Skin epidermis (tissue), 12 donors: ENCODE data around the gene SFTPD.

ENCODE experiments used
- H3K27ac ChIP-seq, 21 experiments: fragments of 200-600 bp; sonication (generic) in 11 of 21; one replicate each; pipeline ENCODE4 v1.5.0; 2020; ENCODE audit warnings: mild to moderate bottlenecking in 3 of 21, inconsistent platforms in 2 of 21, moderate library complexity in 2 of 21
- H3K4me3 ChIP-seq, 7 experiments: fragments of 200-600 bp; sonication (generic) in 2 of 7; one replicate each; pipeline ENCODE4 v1.5.0; 2020; ENCODE audit warnings: inconsistent platforms in 2 of 7, mild to moderate bottlenecking in 2 of 7, moderate library complexity in 1 of 7

SFTPD gene

DNA sequence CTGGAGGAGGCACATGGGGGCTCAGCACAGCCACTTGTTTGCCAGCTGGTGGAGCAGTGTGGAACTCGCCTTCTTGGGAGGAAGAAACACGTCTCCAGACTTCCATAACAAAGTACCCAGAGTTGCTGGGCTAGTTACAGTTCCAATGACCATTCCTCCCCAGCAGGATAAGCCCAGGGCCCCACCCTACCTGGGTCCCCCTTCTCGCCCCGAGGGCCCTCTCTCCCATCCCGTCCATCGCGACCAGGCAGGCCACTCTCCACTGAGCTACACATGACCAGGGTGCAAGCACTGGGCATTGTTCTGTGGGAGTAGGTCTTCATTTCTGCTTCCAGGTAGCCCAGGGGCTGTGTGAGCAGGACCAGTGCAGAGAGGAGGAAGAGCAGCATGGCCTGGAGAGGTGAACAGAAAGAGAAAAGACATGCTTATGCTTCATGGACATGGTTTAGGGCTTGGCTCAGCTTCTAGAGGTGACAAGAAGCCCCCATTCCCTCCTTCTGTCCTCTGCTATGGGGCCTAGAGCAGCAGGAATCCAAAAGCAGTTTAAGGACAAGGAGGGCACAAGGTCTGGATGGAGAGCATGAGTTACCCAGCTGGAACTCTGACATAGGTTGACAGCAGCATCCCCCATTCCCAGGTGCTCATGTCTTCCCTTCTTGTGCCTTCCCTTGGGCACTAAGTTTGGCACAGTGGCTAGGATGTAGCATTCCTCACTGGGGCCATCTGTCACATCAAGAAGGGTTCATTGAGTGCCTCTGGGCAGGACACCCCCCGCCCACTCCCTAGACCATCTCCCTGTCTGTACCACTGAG, 2.4 kb downstream of the SFTPD start:
- H3K27ac ChIP-seq = no peak overlapping the region
- no peak overlapping the region for H3K4me3 ChIP-seq

GRCh38 chr10:79944428-79945395, 4.2 kb downstream of the SFTPD start:
- Histone ChIP-seq H3K27ac (no peak overlapping the region), H3K4me3 (no peak overlapping the region)

DNA sequence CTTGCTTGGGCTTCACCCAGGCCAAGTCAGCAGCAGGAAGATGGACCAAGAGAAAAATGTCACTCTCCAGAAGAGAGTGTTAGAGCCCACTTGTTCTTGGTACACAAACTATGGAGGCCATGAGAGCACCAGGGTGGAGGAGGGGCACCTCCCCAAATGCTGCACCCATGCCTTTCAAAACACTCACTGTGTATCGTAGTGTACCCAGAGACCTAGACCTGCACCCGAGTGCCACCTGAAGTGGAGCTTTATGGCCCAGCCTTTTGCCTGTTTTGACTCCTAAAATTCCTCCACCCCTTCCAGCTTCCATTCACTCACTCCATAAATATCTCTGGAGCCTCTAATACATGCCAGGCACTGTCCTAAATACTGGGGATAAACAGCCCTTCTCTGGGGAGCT, 5.0 kb downstream of the SFTPD start:
- no peak overlapping the region for H3K4me3 ChIP-seq
- no peak overlapping the region for H3K27ac ChIP-seq

DNA sequence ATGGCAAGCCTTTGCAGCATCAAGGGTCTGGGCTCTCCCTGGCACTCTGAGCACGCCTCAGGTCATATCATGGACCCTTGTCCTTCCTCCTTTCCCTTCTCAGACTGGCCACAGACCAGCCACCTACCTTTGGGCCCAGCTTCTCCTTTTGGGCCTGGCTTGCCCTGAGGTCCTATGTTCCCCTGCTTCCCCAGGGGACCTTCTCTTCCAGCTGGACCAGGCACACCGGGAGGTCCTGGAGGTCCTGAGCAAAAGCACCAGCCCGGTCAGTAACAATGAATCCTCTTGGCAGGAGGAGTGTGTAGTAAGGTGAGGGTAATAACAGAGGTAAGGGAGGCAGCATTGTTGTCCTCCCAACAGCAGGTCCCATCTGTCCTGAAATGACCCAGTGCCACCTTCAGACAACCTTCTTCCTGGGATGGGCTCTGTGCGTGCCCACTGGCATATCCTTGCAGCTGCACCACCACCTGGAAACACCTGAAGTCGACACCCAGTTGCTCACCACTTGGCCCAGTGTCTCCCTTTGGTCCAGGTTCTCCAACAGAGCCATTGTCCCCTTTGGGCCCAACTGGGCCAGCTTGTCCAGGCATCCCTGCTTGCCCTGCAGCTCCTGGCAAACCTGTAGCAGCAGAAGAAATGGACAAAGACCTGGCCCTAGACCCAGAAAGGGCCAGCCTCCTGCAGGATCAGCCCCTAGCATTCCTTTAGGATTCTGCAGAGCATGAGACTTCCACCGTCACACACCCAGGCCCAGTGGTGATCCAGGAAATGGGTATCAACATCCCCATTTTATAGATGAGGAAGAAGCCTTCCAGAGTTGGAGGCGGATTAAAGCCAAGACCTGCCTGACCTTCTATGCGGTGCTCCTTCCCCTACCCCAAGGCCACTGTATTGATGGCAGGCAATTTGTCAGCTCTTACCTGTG, 6.4 kb downstream of the SFTPD start:
- H3K4me3 ChIP-seq = no peak overlapping the region
- H3K27ac ChIP-seq = no peak overlapping the region

DNA sequence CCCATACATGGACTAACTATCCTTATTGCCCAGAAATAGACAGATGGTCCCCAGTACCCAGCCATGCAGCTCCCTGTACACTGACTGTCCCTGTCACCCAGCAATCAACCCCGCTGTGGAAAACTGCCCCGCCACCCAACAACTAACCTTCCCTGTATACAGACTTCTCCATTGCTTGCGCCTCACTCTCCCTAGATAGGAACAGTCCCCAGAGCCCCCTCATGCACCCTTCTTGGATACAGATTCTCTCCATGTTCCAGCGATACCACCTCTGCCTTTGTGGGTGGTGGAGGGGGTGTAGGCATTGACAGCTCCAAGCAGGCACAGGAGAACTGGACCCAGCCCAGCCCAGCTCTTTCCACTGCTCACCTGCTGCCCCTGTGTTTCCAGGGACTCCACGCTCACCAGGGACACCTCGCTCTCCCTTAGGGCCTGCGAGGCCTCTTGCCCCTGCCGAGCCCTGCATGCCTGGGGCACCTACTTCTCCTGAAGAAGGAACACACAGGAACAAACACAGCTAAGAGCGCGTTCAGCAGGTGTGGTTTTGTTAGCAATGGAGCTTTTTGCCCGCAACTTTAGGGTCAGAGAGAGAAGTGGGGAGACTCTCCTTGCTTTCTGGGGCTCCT, 7.2 kb downstream of the SFTPD start:
- H3K27ac ChIP-seq = no peak overlapping the region
- no peak overlapping the region for H3K4me3 ChIP-seq

DNA sequence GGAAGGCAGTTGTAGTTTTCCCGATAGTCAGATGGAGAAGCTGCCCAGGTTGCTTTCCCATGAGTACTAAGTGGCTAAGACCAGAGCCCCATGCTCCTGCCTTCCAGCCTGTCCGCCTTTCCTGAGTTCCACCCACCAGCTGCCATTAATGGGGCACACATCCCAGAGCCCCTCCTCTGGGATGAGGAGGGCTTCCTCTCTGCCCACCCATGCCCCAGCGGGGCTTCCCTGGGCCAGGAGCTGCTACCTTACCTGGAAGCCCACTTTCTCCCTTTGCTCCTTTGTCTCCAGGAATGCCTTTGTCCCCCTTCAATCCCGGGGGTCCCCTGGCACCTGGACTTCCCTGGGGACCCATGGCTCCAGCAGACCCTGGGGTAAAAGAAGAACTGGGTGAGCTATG, 7.8 kb downstream of the SFTPD start:
- Histone ChIP-seq H3K27ac (no peak overlapping the region), H3K4me3 (no peak overlapping the region)

GRCh38 chr10:79940431-79940830, 8.5 kb downstream of the SFTPD start:
- H3K27ac ChIP-seq = no peak overlapping the region
- H3K4me3 ChIP-seq = no peak overlapping the region

GRCh38 chr10:79939969-79940368, 8.9 kb downstream of the SFTPD start:
- Histone ChIP-seq H3K4me3 (no peak overlapping the region), H3K27ac (no peak overlapping the region)

DNA sequence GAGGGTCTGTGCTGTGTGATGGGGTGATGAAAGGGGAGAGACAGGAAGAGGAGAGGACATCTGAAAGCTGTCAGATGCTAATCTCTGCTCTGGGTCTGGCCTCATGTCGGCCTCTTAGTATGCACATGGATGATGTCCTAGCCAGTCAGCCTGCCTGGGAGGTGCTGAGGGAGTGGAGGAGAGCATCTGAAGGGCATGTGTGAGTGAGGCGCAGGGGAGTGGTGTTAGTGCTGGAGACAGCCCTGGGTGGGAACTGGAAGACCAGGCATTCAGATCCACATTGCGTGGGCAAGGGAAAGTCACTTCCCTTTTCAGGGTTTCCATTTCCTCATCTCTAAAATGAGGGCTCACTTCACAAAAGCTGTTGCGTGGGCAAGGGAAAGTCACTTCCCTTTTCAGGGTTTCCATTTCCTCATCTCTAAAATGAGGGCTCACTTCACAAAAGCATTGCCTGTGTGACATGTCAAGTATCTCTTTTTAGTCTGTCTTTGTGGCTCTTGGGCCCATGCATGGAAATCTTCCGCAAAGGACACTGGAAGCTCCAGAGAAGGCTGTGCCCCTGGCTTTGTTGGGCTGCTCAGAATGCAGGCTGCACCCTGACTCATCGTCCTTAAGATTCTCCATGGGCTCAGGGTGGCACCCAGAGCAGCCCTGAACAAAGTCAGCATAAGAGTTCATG, 10.0 kb downstream of the SFTPD start:
- Histone ChIP-seq H3K27ac (no peak overlapping the region), H3K4me3 (no peak overlapping the region)

DNA sequence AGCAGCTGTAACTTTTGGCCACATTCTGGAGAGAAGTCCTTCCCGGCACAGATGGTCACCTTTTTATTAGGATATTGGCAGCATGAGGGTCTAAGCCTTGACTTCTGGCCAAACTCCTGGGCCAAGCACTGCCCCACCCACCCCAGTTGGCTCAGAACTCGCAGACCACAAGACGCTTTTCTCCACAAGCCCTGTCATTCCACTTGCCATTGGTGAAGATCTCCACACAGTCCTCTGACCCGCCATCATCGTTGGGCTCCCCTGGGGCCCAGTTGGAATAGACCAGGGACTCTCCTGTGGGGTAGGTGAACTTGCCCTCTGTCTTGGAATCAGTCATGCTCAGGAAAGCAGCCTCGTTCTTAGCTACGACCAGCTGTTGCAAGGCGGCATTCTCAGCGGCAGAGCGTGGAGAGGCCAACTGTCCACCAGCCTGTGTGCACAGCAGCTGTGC, 11.2 kb downstream of the SFTPD start:
- no peak overlapping the region for H3K4me3 ChIP-seq
- H3K27ac ChIP-seq = no peak overlapping the region

DNA sequence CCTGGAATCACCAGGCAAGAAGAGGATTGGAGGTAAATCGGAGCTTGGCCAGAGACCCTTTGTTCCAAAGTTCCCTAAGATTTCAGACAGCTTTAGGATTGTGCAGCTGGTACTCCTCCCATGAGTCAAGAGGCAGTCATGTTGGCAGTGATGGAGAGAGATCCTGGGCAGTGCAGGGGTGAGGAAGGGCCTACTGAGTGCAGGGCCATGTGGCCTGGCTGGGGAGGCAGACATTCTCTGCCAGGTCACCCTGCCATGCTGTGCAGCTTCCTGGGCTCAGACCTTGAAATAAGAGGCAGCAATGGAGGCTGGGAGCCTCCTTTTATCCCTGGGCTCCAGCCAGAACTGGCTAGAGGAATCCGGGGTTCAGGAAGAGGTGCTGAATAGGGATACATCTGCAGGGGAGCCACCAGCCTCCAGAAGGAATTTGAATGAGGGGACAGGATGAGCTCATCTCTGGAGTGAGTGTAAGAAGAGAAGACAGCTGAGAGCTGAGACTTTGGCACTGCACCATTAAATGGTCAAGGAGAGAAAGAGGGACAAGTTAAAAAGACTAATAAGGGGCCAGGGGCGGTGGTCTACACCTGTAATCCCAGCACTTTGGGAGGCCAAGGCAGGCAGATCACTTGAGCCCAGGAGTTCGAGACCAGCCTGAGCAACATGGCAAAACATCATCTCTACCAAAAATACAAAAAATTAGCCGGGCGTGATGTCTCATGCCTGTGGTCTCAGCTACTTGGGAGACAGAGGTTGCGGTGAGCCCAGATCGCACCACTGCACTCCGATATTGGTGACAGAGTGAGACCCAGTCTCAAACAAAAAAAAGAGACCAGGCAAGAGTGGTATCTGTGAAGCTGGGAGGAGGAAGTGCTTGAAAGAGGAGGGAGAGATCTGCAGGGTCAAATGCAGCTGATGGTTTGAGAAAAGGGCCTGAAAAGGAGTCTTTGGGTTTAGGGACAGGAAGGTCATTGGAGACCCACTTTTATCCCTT, 12.0 kb downstream of the SFTPD start:
- H3K27ac ChIP-seq = no peak overlapping the region

GRCh38 chr10:79933961-79934360, 14.9 kb downstream of the SFTPD start:
- Histone ChIP-seq H3K4me3 (no peak overlapping the region), H3K27ac (no peak overlapping the region)

More for the DNA sequence above, 12.0 kb downstream of the SFTPD start:
- no peak overlapping the region for H3K4me3 ChIP-seq

DNA sequence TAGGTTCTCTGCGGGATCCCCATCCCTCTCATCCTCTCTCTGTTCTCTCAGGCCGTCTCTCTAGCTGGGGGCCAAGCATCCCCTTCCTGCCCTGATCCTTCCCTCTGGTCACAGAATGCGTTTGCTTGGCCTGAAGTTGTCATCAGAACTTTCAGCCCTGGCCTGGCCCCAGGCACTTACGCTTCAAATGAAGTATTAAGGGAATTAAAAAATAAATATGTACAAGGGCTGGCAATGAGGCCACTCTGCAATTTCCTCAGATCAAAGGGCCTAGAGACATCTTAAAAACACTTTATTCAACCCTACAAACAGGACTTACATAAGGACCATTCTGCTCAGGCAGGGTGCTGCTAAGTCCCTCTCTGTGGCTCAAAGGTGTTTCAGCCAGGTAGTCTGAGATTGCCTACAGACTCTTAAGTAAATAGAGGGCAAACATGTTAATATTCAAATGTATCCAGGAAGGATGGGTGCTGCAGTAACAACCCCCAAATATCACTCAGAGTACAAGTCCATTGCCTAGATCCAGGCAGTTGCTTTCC, 16.0 kb downstream of the SFTPD start:
- no peak overlapping the region for H3K4me3 ChIP-seq
- H3K27ac ChIP-seq = no peak overlapping the region

GRCh38 chr10:79932307-79932706, 16.6 kb downstream of the SFTPD start:
- H3K27ac ChIP-seq = no peak overlapping the region
- H3K4me3 ChIP-seq = no peak overlapping the region

DNA sequence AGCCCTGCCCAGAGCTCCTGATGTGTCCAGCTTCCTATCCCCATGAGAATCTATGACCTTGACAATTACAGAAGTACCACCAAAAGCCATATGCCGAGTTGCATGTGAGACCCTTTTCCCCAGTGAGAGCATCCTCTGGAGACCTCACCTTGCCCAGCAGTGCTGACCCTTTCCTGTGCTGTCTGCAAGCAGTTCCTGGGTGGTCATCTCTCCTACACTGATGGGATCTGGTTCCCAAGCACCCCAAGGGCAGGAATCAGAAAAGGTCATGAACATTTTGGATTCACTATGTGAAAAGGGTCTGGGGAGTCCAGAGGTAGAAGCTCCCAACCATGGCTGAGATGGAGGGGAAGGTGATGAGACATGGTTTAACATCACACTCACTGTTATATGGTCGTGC, 18.2 kb downstream of the SFTPD start:
- Histone ChIP-seq H3K4me3 (no peak overlapping the region), H3K27ac (no peak overlapping the region)

DNA sequence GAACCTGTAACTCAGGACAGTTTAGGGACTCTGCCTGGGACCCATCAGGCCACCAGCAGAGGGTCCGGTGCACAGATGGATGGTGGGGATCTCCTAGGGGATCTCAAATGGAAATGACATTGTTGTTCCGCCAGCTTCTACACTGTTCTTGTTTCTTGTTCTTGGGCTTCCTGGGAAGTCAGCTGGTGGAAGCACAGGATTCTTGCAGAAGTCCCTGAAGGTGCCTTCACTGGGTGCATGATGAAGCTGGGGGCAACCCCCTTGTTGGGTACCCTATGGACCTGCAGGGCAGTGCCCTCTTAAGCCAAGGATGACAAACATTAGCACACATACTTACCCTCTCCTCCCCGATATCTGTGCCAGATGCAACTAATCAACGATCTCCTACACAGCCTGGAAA, 18.6 kb downstream of the SFTPD start:
- no peak overlapping the region for H3K4me3 ChIP-seq
- H3K27ac ChIP-seq = no peak overlapping the region

DNA sequence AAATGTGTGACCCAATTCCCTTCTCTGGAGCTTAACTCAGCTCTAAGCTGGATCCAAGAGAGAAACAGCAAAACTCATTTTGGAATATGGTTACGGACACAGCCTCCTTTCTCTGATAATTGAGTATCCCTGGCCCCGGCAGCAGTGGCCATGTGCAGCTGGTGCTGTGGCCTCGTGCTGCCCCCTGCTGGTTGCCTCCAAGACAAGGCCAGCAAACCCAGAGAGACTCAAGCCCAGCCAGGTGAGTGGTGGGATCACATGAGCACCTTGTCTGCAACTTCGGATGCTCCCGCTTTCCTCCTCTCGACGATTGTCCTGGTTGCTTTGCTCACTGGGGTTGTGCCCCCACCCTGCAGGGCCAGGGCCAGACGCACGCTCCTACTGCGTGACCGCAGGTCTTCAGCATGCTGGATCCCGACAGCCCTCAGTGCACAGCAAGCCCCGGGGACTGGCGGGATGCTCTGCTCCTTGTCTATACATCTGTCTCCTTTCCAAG, 19.4 kb downstream of the SFTPD start:
- Histone ChIP-seq H3K27ac (no peak overlapping the region), H3K4me3 (no peak overlapping the region)
